ENCODE results near the gene MYO5B.

DNA sequence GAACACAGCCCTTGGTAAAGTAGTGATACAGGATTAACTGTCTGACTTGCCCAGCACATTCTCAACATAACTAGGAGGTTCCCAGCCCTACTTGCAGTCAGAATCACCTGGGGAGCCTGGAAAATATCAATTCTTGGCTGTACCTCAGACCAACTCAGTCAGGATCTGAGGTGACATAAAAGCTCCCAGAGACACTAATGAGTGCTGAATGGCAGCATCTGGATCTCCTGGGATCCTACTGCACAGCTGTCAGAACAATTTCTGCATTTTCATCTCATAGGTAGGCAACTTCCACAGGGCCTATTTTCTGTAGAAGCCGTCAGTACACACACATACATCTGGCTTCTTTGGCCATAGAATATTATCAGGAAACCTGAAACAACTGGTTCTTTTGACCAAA, 138.8 kb downstream of the MYO5B start:
- TF ChIP-seq POLR2A (IDR thresholded peaks at IDR 0.05; ENCODE audit: low read length) (no peak), GATA1 (IDR thresholded peaks at IDR 0.05; ENCODE audit: low read depth, low read length) (no peak)

All from erythroblast (primary cell).